ENCODE data around the gene COL21A1.

COL21A1 gene

DNA sequence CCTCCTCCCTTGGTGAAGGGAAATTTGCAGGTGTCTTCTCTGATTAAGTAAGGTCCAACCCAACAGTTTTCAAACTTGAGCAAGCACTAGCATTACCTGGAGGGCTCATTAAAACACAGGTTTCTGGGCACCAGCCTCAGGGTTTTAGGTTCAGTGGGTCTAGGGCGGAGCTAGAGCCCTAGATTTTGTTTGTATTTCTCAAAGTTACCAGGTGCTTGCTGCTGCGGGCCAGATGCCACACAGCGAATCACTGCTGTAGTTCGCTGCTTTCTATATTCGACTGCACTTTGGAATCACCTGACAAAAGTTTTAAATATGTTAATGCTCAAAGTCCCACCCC, 869 bp downstream of the COL21A1 start:
- TF ChIP-seq, protein P1, sequence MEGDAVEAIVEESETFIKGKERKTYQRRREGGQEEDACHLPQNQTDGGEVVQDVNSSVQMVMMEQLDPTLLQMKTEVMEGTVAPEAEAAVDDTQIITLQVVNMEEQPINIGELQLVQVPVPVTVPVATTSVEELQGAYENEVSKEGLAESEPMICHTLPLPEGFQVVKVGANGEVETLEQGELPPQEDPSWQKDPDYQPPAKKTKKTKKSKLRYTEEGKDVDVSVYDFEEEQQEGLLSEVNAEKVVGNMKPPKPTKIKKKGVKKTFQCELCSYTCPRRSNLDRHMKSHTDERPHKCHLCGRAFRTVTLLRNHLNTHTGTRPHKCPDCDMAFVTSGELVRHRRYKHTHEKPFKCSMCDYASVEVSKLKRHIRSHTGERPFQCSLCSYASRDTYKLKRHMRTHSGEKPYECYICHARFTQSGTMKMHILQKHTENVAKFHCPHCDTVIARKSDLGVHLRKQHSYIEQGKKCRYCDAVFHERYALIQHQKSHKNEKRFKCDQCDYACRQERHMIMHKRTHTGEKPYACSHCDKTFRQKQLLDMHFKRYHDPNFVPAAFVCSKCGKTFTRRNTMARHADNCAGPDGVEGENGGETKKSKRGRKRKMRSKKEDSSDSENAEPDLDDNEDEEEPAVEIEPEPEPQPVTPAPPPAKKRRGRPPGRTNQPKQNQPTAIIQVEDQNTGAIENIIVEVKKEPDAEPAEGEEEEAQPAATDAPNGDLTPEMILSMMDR (IDR thresholded peaks at IDR 0.05; ENCODE audit: low read depth, low read length): no peak
- H3K4me3 ChIP-seq (ENCODE audit: low read depth, low read length): peak overlapping the region; percentile 59
- DNase-seq (ENCODE audit: low read depth, low spot score): no peak
- in situ Hi-C loops (cut with HindIII; ENCODE audit: low sequenced_read_pairs): no loop called here

DNA sequence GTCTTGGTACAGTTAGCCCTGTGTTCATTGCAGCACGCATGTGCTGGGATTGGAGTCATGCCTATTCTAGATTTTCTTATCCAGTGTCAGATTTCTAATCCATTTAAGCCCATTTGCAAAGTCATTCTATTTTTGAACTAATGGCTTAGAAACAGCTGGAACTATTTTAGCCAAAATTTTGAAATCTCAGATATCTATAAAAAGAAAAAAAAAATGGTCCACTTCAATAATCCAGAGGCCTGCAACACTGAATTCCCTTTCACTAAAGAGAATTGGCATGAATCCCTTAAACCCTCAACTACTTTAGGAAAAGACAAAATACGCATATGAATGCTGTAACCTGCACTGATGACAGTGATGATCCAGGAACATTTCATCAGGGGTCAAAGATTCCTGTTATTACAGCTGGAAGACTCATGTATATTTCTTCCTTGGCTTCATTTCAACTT, 1.5 kb downstream of the COL21A1 start:
- in situ Hi-C loops (cut with HindIII; ENCODE audit: low sequenced_read_pairs): no loop called here
- H3K4me3 ChIP-seq (ENCODE audit: low read depth, low read length): no peak overlapping the region
- DNase-seq (ENCODE audit: low read depth, low spot score): peak; percentile 70
- TF ChIP-seq, protein P1 (IDR thresholded peaks at IDR 0.05; ENCODE audit: low read depth, low read length): no peak

DNA sequence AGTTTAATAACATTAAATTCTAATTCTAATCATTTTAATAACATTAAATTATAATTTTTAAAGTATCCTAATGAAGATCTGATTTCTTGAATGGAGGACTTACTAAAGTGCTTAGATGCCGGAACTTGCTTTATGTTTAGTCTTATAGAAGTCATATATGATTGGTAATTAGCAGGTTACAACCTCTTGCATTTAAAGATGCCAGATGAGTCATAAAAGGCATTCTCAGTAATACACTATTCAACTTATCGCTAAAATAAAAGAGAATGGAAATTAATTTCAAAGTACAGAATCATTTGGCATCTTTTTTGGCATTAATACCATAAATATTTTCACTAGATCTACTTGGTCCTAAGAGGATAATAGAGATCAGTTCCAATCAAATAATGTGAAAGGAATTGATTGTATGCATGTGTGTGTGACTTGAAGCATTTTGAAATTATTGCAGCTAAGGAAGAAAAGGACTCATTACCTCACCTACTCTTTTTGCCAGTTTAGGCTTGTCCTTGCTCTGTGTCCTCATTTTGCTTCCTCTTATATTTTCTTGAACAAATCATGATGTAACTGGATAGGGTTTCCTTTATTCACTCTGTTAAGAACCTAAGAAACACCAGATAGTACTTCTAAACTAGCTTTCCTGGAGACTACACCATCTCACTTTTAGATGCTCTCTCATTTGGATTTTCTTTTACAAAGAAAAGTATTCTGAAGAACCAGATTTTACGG, 2.7 kb downstream of the COL21A1 start:
- no peak overlapping the region for H3K4me3 ChIP-seq (ENCODE audit: low read depth, low read length)
- in situ Hi-C loops (cut with HindIII; ENCODE audit: low sequenced_read_pairs): no loop called here
- TF ChIP-seq, protein P1 (IDR thresholded peaks at IDR 0.05; ENCODE audit: low read depth, low read length): no peak
- no peak for DNase-seq (ENCODE audit: low read depth, low spot score)

DNA sequence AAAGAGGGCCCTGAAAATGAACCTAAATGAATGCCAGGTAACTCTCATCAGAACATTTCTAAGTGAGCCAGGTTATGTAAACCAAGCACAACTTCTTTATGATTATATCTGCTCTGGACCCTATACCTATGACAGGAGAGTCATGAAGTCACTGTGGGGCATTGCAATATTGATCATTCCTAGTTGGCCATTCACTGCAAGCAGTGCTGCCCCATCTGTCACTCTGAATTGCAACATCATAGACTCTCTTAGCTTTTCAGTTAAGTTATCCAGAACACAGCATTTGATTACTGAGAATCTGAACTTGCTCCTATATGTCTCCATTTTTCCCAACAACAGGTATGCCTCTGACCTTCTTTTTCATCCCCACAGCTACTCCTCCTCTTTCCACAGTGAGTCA, 3.3 kb downstream of the COL21A1 start:
- TF ChIP-seq, protein P1 (IDR thresholded peaks at IDR 0.05; ENCODE audit: low read depth, low read length): no peak
- no peak overlapping the region for H3K4me3 ChIP-seq (ENCODE audit: low read depth, low read length)
- DNase-seq (ENCODE audit: low read depth, low spot score): no peak
- in situ Hi-C loops (cut with HindIII; ENCODE audit: low sequenced_read_pairs): no loop called here

DNA sequence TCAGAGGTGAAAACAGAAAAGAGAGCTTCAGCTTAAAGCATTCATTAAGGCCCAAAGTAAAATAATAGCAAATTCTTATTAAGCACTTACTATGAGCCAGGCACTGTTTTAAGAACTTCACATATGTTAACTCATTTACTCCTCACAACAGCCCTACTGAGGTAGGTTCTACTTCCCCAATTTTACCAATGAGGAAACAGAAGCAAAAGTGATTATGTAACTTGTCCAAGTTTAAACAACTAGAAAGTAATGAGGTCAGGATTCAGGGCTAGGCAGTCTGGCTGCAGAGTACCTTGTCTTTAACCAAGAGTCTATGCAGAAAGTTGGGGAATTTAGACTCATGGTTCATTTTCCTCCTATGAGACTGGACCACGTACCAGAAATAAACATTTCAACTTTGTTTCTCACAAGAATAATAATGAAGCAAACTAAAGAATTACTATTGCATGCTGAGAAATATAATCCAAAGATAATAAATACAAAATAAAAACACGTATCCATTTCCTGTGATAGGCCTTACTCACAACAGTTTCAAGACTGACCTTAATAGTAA, 3.8 kb downstream of the COL21A1 start:
- DNase-seq (ENCODE audit: low read depth, low spot score): no peak
- in situ Hi-C loops (cut with HindIII; ENCODE audit: low sequenced_read_pairs): no loop called here
- H3K4me3 ChIP-seq (ENCODE audit: low read depth, low read length): no peak overlapping the region
- TF ChIP-seq, protein P1 (IDR thresholded peaks at IDR 0.05; ENCODE audit: low read depth, low read length): no peak

DNA sequence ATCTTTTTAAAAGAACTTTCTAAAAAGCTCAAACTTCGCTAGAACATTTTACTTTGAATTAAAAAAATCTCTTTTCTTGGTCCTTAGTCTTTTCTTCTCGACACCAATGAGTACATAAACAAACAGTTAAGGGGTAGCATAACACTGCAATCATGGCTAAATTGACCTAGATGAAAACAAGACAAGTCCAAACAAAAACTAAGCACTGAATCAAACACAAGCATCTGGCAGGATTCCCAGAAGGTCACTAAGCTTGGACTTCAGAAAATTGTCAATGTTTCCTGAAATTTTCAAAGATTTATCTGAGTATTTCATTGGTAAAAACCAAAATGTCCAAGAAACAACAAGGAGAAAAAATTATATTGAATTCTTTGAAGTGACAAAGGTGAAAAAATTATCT, 5.0 kb downstream of the COL21A1 start:
- H3K4me3 ChIP-seq (ENCODE audit: low read depth, low read length): no peak overlapping the region
- in situ Hi-C loops (cut with HindIII; ENCODE audit: low sequenced_read_pairs): no loop called here
- TF ChIP-seq, protein P1 (IDR thresholded peaks at IDR 0.05; ENCODE audit: low read depth, low read length): no peak
- DNase-seq (ENCODE audit: low read depth, low spot score): peak; percentile 25
